HG03571 (cell line): ENCODE measurements around the gene RASIP1.
"Not testable (repeated sequence)": the region's sequence is repeated elsewhere in the genome, so short reads cannot be mapped to it uniquely, and the experiment has no call there.

Experiments used
- ATAC-seq: cut with Tn5 transposase; IDR thresholded peaks from one replicate; pipeline ENCODE4 v1.9.1; 2021; ENCODE audit not compliant: unreplicated experiment

RASIP1 gene

GRCh38 chr19:48740164-48740972, at the start of gene RASIP1:
RASIP1 (minus strand) TSS chr19:48740610; CDS start chr19:48740282, 328 bp downstream.
- no peak for ATAC-seq

- not testable (repeated sequence) for ATAC-seq
Observed at GRCh38 chr19:48787331-48787730, 46.9 kb upstream of the RASIP1 start.

- not testable (repeated sequence) for ATAC-seq
Observed at GRCh38 chr19:48786422-48786821, 46.0 kb upstream of the RASIP1 start.

- ATAC-seq, result no peak
Observed at GRCh38 chr19:48784527-48784926, 44.1 kb upstream of the RASIP1 start.

- ATAC-seq, result no peak
Observed at GRCh38 chr19:48780631-48781391, 40.4 kb upstream of the RASIP1 start.

GRCh38 chr19:48779636-48780035, 39.2 kb upstream of the RASIP1 start:
- ATAC-seq, result no peak

- ATAC-seq, result no peak
Observed at GRCh38 chr19:48777720-48778119, 37.3 kb upstream of the RASIP1 start.

GRCh38 chr19:48777139-48777538, 36.7 kb upstream of the RASIP1 start:
- ATAC-seq, result no peak

GRCh38 chr19:48772503-48772953, 32.1 kb upstream of the RASIP1 start:
- ATAC-seq, result no peak

GRCh38 chr19:48770734-48771472, 30.5 kb upstream of the RASIP1 start:
- no peak for ATAC-seq

GRCh38 chr19:48770266-48770665, 29.9 kb upstream of the RASIP1 start:
- ATAC-seq, result no peak

GRCh38 chr19:48768994-48769713, 28.7 kb upstream of the RASIP1 start:
- ATAC-seq, result no peak

GRCh38 chr19:48768171-48768753, 27.9 kb upstream of the RASIP1 start:
- not testable (repeated sequence) for ATAC-seq

GRCh38 chr19:48765816-48766215, 25.4 kb upstream of the RASIP1 start:
- not testable (repeated sequence) for ATAC-seq

- no peak for ATAC-seq
Observed at GRCh38 chr19:48760504-48761205, 20.2 kb upstream of the RASIP1 start.

GRCh38 chr19:48757741-48758144, 17.3 kb upstream of the RASIP1 start:
- no peak for ATAC-seq

- ATAC-seq, result no peak
Observed at GRCh38 chr19:48757089-48757675, 16.8 kb upstream of the RASIP1 start.

GRCh38 chr19:48756686-48757085, 16.3 kb upstream of the RASIP1 start:
- no peak for ATAC-seq

- no peak for ATAC-seq
Observed at GRCh38 chr19:48756212-48756611, 15.8 kb upstream of the RASIP1 start.
